ENCODE data around the gene MEIS2.

DNA sequence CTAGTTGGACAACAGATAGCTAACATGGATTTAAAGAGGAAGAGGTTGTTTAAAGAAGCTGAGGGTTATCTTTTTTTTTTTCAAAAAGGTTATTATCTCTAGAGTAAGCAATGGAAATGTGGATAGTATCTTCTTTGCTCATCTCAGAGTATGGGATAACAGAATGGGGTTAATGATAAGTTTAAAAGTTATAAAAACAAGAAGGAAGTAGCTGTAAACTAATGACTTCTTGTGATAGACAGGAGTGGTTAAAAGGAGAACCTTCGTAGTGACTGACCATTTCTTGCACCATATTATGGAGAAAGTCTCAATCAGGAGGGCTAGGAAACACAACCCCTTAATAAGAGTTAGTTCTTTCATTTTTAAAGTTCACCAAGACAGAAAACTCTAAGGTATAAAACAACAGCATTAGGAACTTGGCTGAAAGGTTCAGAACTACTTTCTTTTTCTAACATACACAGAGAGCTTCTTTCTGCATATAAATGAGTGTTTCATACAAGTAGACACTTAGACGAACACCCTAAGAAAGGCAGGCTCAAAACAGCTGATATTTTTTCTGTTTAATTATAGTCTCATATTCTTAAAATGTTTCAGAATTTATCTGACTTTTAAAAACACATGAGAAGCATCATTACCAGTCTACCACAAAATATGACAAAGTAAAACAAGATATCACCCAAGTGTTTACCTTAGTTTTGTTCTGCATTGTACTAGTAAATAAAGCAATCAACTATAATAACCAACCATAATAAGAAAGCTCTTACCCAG lies 140.0 kb downstream of the MEIS2 start:
- TF ChIP-seq POLR2AphosphoS5 (IDR thresholded peaks at IDR 0.05) (no peak), POLR2A (IDR thresholded peaks at IDR 0.05) (no peak)
- TF ChIP-seq, protein P1, sequence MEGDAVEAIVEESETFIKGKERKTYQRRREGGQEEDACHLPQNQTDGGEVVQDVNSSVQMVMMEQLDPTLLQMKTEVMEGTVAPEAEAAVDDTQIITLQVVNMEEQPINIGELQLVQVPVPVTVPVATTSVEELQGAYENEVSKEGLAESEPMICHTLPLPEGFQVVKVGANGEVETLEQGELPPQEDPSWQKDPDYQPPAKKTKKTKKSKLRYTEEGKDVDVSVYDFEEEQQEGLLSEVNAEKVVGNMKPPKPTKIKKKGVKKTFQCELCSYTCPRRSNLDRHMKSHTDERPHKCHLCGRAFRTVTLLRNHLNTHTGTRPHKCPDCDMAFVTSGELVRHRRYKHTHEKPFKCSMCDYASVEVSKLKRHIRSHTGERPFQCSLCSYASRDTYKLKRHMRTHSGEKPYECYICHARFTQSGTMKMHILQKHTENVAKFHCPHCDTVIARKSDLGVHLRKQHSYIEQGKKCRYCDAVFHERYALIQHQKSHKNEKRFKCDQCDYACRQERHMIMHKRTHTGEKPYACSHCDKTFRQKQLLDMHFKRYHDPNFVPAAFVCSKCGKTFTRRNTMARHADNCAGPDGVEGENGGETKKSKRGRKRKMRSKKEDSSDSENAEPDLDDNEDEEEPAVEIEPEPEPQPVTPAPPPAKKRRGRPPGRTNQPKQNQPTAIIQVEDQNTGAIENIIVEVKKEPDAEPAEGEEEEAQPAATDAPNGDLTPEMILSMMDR (IDR thresholded peaks at IDR 0.05) = no peak

Measured in suprapubic skin (tissue), 4 donors.